HepG2 (cell line): ENCODE results near the gene PMFBP1. TPM values are rescaled to one million over a fixed set of nuclear protein-coding genes. Genes with fewer than 3 reads are reported as not detected.

Source experiments
- AKAP8 ChIP-seq: sonication (generic); formaldehyde crosslinking; IDR thresholded peaks from 2 replicates; pipeline ENCODE4 v1.5.1; 2020; ENCODE audit warnings: mild to moderate bottlenecking, missing genetic modification reagents
- GABPA ChIP-seq, 2 experiments: IDR thresholded peaks; 2 replicates each; pipeline ENCODE4 v1.6.1; 2011 to 2016; ENCODE audit warnings: low read depth in 2 of 2, low read length in 1 of 2, missing biosample characterization in 1 of 2, missing genetic modification characterization in 1 of 2
- HDAC6 ChIP-seq: fragments of 200-600 bp; sonication (generic); IDR thresholded peaks from 2 replicates; pipeline ENCODE4 v1.7.0; 2017; ENCODE audit warnings: mild to moderate bottlenecking, antibody characterized with exemption, low read length, low read depth
- PHF20 ChIP-seq: sonication (generic); formaldehyde crosslinking; IDR thresholded peaks from 2 replicates; pipeline ENCODE4 v1.5.0; 2020; ENCODE audit warnings: mild to moderate bottlenecking, missing genetic modification reagents
- SAP130 ChIP-seq: IDR thresholded peaks from 2 replicates; pipeline ENCODE4 v1.6.1; 2016; ENCODE audit warnings: low read depth
- SRY ChIP-seq: sonication (generic); formaldehyde crosslinking; IDR thresholded peaks from 2 replicates; pipeline ENCODE4 v1.8.0; 2022; ENCODE audit warnings: mild to moderate bottlenecking, missing genetic modification reagents
- TMF1 ChIP-seq: sonication (generic); formaldehyde crosslinking; IDR thresholded peaks from 2 replicates; pipeline ENCODE4 v1.8.1; 2022; ENCODE audit warnings: low read depth, missing genetic modification reagents
- ZBTB34 ChIP-seq: sonication (generic); formaldehyde crosslinking; IDR thresholded peaks from 2 replicates; pipeline ENCODE4 v1.8.0; 2022; ENCODE audit warnings: mild to moderate bottlenecking, missing genetic modification reagents
- ZBTB7A ChIP-seq: sonication (generic); formaldehyde crosslinking; IDR thresholded peaks from 2 replicates; pipeline ENCODE4 v1.8.0; 2022; ENCODE audit warnings: mild to moderate bottlenecking, missing genetic modification reagents
- ZFP37 ChIP-seq: sonication (generic); formaldehyde crosslinking; IDR thresholded peaks from 2 replicates; pipeline ENCODE4 v1.4.0; 2020; ENCODE audit warnings: missing genetic modification reagents, borderline replicate concordance
- ZNF318 ChIP-seq: sonication (generic); formaldehyde crosslinking; IDR thresholded peaks from 2 replicates; pipeline ENCODE4 v1.4.0; 2020; ENCODE audit warnings: mild to moderate bottlenecking, missing genetic modification reagents
- ZNF33A ChIP-seq: sonication (generic); formaldehyde crosslinking; IDR thresholded peaks from 2 replicates; pipeline ENCODE4 v1.5.1; 2020; ENCODE audit warnings: missing genetic modification reagents, mild to moderate bottlenecking, moderate library complexity, borderline replicate concordance
- ZNF704 ChIP-seq: sonication (generic); formaldehyde crosslinking; IDR thresholded peaks from 2 replicates; pipeline ENCODE4 v1.8.1; 2023; ENCODE audit warnings: mild to moderate bottlenecking, inconsistent platforms, moderate library complexity, missing genetic modification reagents, borderline replicate concordance
- ZNF773 ChIP-seq: sonication (generic); formaldehyde crosslinking; IDR thresholded peaks from 2 replicates; pipeline ENCODE4 v1.4.0; 2020; ENCODE audit warnings: missing genetic modification reagents, borderline replicate concordance
- ZSCAN20 ChIP-seq: sonication (generic); formaldehyde crosslinking; IDR thresholded peaks from 2 replicates; pipeline ENCODE4 v1.4.0; 2020; ENCODE audit warnings: missing genetic modification reagents, mild to moderate bottlenecking, borderline replicate concordance
- ZSCAN29 ChIP-seq: sonication (generic); formaldehyde crosslinking; conservative IDR thresholded peaks from 2 replicates; pipeline ENCODE4 v1.4.0; 2020; ENCODE audit warnings: mild to moderate bottlenecking, missing genetic modification reagents
- polyA plus RNA-seq, 8 experiments: library from polyadenylated mRNA; depleted of rRNA in 3 of 8; stranded (reverse) in 7 of 8; unstranded in 1 of 8; fragments of >200 nt; fragmentation: Illumina TruSeq in 4 of 8; extraction: Trizol in 4 of 8; gene quantifications; 2 replicates each; pipeline versions ENCODE4 v1.2.1 to v1.2.3, GENCODE V29; 2011 to 2016; ENCODE audit warnings: low read depth in 4 of 8, missing spikeins in 1 of 8, mixed read lengths in 1 of 8; ENCODE audit not compliant: insufficient read depth in 1 of 8
- total RNA-seq, 5 experiments: library from RNA; depleted of rRNA; stranded (reverse); fragments of >200 nt; fragmentation: Illumina TruSeq; extraction: Trizol; gene quantifications; 2 replicates each; pipeline ENCODE4 v1.2.3, GENCODE V29; 2016; ENCODE audit warnings: low read depth in 1 of 5

PMFBP1 gene
- total and polyA plus RNA-seq, 2 of the 13 experiments (the other 11 are each of a cell fraction or from before 2014, with no cell fraction given) = 1.9 to 3.8 TPM

- TF ChIP-seq ZNF318 (0 out of 2 replicates have a peak, but pooled peaks have one; percentile 32), ZSCAN20 (peak; percentile 65; the same call in 1 of the 2 replicates), SRY (no peak), TMF1 (CRISPR knock-in tag) (no peak), PHF20 (CRISPR knock-in tag) (no peak), HDAC6 (no peak), AKAP8 (CRISPR knock-in tag) (no peak), SAP130 (peak; percentile 53; the same call in 1 of the 2 replicates), ZBTB7A (CRISPR knock-in tag) (no peak), GABPA (IDR thresholded peaks at IDR 0.05; ENCODE audit: low read depth, low read length) (no peak), GABPA (CRISPR knock-in tag; IDR thresholded peaks at IDR 0.05; ENCODE audit: low read depth) (peak; percentile 22; the same call in 1 of the 2 replicates), ZSCAN29 (0 out of 2 replicates have a peak, but pooled peaks have one; percentile 41), ZNF773 (CRISPR knock-in tag) (no peak), ZBTB34 (CRISPR knock-in tag) (no peak), ZFP37 (CRISPR knock-in tag) (no peak), ZNF33A (CRISPR knock-in tag) (no peak), ZNF704 (CRISPR knock-in tag) (no peak)
Observed at GRCh38 chr16:72083778-72084404, 88.1 kb downstream of the PMFBP1 start (continued).
